A375 (cell line): ENCODE data around the gene GNB4. TPM values are rescaled to one million over a fixed set of nuclear protein-coding genes. Genes with fewer than 3 reads are reported as not detected.

Source experiments
- small RNA-seq: library from RNA; depleted of rRNA; stranded (forward); fragments of <200 nt; gene quantifications from one replicate; pipeline ENCODE3, GENCODE V24; 2014
- total RNA-seq: library from RNA; depleted of rRNA; stranded (reverse); fragments of >200 nt; shearing (Covaris generic); gene quantifications from 2 replicates; pipeline ENCODE4 v1.2.3, GENCODE V29; 2014; rRNA removed

The GNB4 gene
- 11.1 and 11.9 TPM in 2 replicates for total RNA-seq

GRCh38 chr3:179451265-179452175, at the start of gene GNB4:
Gene GNB4, minus strand, starts transcription at chr3:179451470. Its CDS starts 25,270 bp downstream, at chr3:179426200.

GRCh38 chr3:179347345-179348194, 103.7 kb downstream of the GNB4 start, which contains the start of gene MFN1:
Gene MFN1, plus strand, starts transcription at chr3:179347709. Its CDS starts 1,143 bp downstream, at chr3:179348852.

Small RNA genes within 50 kb of the gene (small RNA-seq; reads per million reads assigned to genes)
- gene AC007620.1 = not detected

Other genes starting within 250 kb of the GNB4 start
- gene KCNMB3, start 200.4 kb downstream of the GNB4 start, total RNA-seq = 1.1 TPM in 2 replicates
- gene ZNF639, start 128.4 kb downstream of the GNB4 start, total RNA-seq = 34.3 and 36.5 TPM in 2 replicates
- 28.6 and 34.6 TPM in 2 replicates for gene MFN1, start 103.8 kb downstream of the GNB4 start, total RNA-seq
- gene ACTL6A, start 111.5 kb upstream of the GNB4 start, total RNA-seq = 71.8 and 75.1 TPM in 2 replicates
- 67.2 and 79.0 TPM in 2 replicates for gene MRPL47, start 153.2 kb upstream of the GNB4 start, total RNA-seq
- 93.7 and 115 TPM in 2 replicates for gene NDUFB5, start 153.3 kb upstream of the GNB4 start, total RNA-seq
- 9.5 and 10.7 TPM in 2 replicates for gene USP13, start 201.6 kb upstream of the GNB4 start, total RNA-seq